ENCODE results near the gene MYO7A. TPM values are rescaled to one million over a fixed set of nuclear protein-coding genes. Genes with fewer than 3 reads are reported as not detected.

Gene MYO7A
- total and polyA plus RNA-seq, 12 donors, result 0.91 to 6.8 (median 2.8) TPM

GRCh38 chr11:77139201-77139600 is 11.2 kb downstream of the MYO7A start:
- Histone ChIP-seq H3K36me3 (no peaks in the 10 kb centered on the region), H3K4me1 (peaks cover 0 to 40% (median 28%) of the 10 kb centered on the region in 9 donors), H3K27ac (peak overlapping the region in 7 of 10 donors; percentile 12 to 74 (median 67)), H3K4me3 (no peak overlapping the region), H3K9me3 (no peaks in the 10 kb centered on the region), H3K27me3 (peaks cover 0 to 23% (median 8%) of the 10 kb centered on the region in 7 donors)
- no peak for DNase-seq
- TF ChIP-seq CTCF (IDR thresholded peaks at IDR 0.05), result no peak
- no peak for ATAC-seq
- WGBS, 2 donors, result 95 to 96% methylated on average over 8 of the region's 8 CpGs
- intact Hi-C loops (cut with DNase I), result no loop called here

- Histone ChIP-seq H3K27ac (peak overlapping the region in 9 of 10 donors; percentile 12 to 74 (median 67)), H3K4me1 (peaks cover 0 to 40% (median 28%) of the 10 kb centered on the region in 9 donors), H3K9me3 (no peaks in the 10 kb centered on the region), H3K27me3 (peaks cover 0 to 23% (median 8%) of the 10 kb centered on the region in 7 donors), H3K4me3 (no peak overlapping the region), H3K36me3 (no peaks in the 10 kb centered on the region)
- no peak for TF ChIP-seq CTCF (IDR thresholded peaks at IDR 0.05)
- 48 to 63% methylated on average over 8 of the region's 8 CpGs for WGBS, 2 donors
- ATAC-seq, result peak; percentile 51 to 85 (median 80)
- intact Hi-C loops (cut with DNase I), result no loop called here
- peak; percentile 45 to 70 for DNase-seq
These were observed 12.3 kb downstream of the MYO7A start for GRCh38 chr11:77140231-77140851.

- no peak for TF ChIP-seq CTCF (IDR thresholded peaks at IDR 0.05)
- Histone ChIP-seq H3K9me3 (no peaks in the 10 kb centered on the region), H3K27me3 (peaks cover 0 to 23% (median 8%) of the 10 kb centered on the region in 7 donors), H3K27ac (peak overlapping the region in 6 of 10 donors; percentile 56 to 74 (median 69)), H3K36me3 (no peaks in the 10 kb centered on the region), H3K4me1 (peaks cover 0 to 40% (median 28%) of the 10 kb centered on the region in 9 donors), H3K4me3 (no peak overlapping the region)
- DNase-seq (no peak), ATAC-seq (no peak)
- intact Hi-C loops (cut with DNase I), result no loop called here
- 88 to 91% methylated on average over 4 of the region's 4 CpGs for WGBS, 2 donors
These were observed 13.0 kb downstream of the MYO7A start for GRCh38 chr11:77141034-77141433.

GRCh38 chr11:77141475-77141874 is 13.4 kb downstream of the MYO7A start:
- 99 to 100% methylated on average over 4 of the region's 4 CpGs for WGBS, 2 donors
- no peak for ATAC-seq
- intact Hi-C loops (cut with DNase I), result no loop called here

More at GRCh38 chr11:77141475-77141874, 13.4 kb downstream of the MYO7A start:
- no peaks in the 10 kb centered on the region for H3K36me3 ChIP-seq
- TF ChIP-seq CTCF (IDR thresholded peaks at IDR 0.05), result no peak
- no peaks in the 10 kb centered on the region for H3K9me3 ChIP-seq
- peaks cover 0 to 22% (median 8%) of the 10 kb centered on the region in 7 donors for H3K27me3 ChIP-seq
- H3K27ac ChIP-seq, result peak overlapping the region in 2 of 10 donors; percentile 71 to 74
- peaks cover 0 to 40% (median 28%) of the 10 kb centered on the region in 9 donors for H3K4me1 ChIP-seq
- no peak for DNase-seq
- no peak overlapping the region for H3K4me3 ChIP-seq
